Endothelial cell (in vitro differentiated cells): ENCODE results near the gene ANK2. TPM values are rescaled to one million over a fixed set of nuclear protein-coding genes. Genes with fewer than 3 reads are reported as not detected.

ENCODE experiments used
- DNase-seq: peaks from one replicate; pipeline ENCODE4 v3.0.0; 2021; ENCODE audit warnings: low spot score
- H3K27ac Mint-ChIP-seq: one replicate; pipeline ENCODE4 v1.8.0; 2021; ENCODE audit warnings: mixed read lengths, inconsistent platforms; ENCODE audit not compliant: unreplicated experiment
- H3K27me3 Mint-ChIP-seq: one replicate; pipeline ENCODE4 v1.8.0; 2021; ENCODE audit warnings: mild to moderate bottlenecking, moderate library complexity, mixed read lengths, inconsistent platforms; ENCODE audit not compliant: unreplicated experiment
- H3K36me3 Mint-ChIP-seq: one replicate; pipeline ENCODE4 v1.8.0; 2021; ENCODE audit warnings: mild to moderate bottlenecking, low read depth, mixed read lengths, inconsistent platforms; ENCODE audit not compliant: unreplicated experiment
- H3K4me1 Mint-ChIP-seq: one replicate; pipeline ENCODE4 v1.8.0; 2021; ENCODE audit warnings: mild to moderate bottlenecking, mixed read lengths, inconsistent platforms; ENCODE audit not compliant: unreplicated experiment
- H3K4me3 Mint-ChIP-seq: one replicate; pipeline ENCODE4 v1.8.0; 2021; ENCODE audit warnings: mild to moderate bottlenecking, mixed read lengths, inconsistent platforms; ENCODE audit not compliant: unreplicated experiment
- H3K9me3 Mint-ChIP-seq: one replicate; pipeline ENCODE4 v1.8.0; 2021; ENCODE audit warnings: mixed read lengths, inconsistent platforms; ENCODE audit not compliant: unreplicated experiment
- total RNA-seq: library from RNA; stranded (reverse); fragmentation: NEBNext Ultra II Directional; extraction: Animal tissue kit (Norgen Biotek cat#: 25700); gene quantifications from one replicate; pipeline ENCODE4 v1.2.1, GENCODE V29; 2021; ENCODE audit not compliant: unreplicated experiment
- TF ChIP-seq, protein P1 (sequence below): fragments of 200-600 bp; sonication (generic); IDR thresholded peaks from one replicate; pipeline ENCODE4 v1.5.0; 2021; ENCODE audit warnings: antibody characterized with exemption; ENCODE audit not compliant: unreplicated experiment

The ANK2 gene
- total RNA-seq, 1 donor from 2014 or later = 47.2 TPM

DNA sequence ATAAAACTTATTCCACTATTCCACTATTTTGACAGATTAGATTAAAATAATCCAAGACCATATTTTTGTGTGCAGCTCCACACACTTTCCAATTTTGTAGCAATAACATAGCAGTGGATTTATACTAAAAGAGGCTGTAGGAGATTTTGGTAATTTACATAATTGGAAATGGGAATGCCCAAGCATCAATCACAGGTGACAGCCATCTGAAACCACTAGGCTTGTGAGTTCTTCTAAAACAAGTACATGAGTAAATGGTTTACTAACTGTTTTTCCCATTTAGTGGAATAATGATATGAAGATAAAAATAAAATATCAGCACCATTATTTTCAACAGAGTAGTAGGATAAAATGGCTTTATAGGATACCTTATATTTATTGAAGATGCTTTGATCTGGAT is 4.4 kb downstream of the ANK2 start:
- H3K9me3 Mint-ChIP-seq = no peaks in the 10 kb centered on the region
- no peak overlapping the region for H3K4me3 Mint-ChIP-seq
- no peak overlapping the region for H3K27ac Mint-ChIP-seq
- DNase-seq = no peak
- no peaks in the 10 kb centered on the region for H3K27me3 Mint-ChIP-seq
- TF ChIP-seq, protein P1, sequence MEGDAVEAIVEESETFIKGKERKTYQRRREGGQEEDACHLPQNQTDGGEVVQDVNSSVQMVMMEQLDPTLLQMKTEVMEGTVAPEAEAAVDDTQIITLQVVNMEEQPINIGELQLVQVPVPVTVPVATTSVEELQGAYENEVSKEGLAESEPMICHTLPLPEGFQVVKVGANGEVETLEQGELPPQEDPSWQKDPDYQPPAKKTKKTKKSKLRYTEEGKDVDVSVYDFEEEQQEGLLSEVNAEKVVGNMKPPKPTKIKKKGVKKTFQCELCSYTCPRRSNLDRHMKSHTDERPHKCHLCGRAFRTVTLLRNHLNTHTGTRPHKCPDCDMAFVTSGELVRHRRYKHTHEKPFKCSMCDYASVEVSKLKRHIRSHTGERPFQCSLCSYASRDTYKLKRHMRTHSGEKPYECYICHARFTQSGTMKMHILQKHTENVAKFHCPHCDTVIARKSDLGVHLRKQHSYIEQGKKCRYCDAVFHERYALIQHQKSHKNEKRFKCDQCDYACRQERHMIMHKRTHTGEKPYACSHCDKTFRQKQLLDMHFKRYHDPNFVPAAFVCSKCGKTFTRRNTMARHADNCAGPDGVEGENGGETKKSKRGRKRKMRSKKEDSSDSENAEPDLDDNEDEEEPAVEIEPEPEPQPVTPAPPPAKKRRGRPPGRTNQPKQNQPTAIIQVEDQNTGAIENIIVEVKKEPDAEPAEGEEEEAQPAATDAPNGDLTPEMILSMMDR = no peak
- peaks cover 6% of the 10 kb centered on the region for H3K4me1 Mint-ChIP-seq
- no peaks in the 10 kb centered on the region for H3K36me3 Mint-ChIP-seq

DNA sequence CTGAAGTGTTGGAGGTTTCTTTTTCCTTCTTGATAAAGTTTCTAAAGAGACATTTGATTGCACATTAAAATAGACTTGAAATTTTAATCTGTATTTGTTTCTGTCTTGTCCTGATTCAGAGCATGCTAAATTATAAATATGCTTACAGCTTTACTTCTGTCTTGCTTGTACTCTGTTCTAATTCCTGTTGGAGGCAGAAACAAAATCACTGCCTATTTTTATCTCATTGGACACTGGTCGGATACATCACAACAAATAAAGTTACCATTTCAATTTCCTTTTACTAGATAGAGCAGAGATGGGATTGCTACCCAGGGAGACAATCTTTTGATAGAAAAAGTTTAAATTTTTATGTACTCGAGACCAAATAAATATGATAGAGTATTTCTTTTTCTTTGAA is 6.9 kb downstream of the ANK2 start:
- no peak overlapping the region for H3K27ac Mint-ChIP-seq
- H3K36me3 Mint-ChIP-seq = no peaks in the 10 kb centered on the region
- H3K9me3 Mint-ChIP-seq = no peaks in the 10 kb centered on the region
- peaks cover 6% of the 10 kb centered on the region for H3K4me1 Mint-ChIP-seq
- no peak for DNase-seq
- no peak overlapping the region for H3K4me3 Mint-ChIP-seq
- no peaks in the 10 kb centered on the region for H3K27me3 Mint-ChIP-seq
- TF ChIP-seq, protein P1 = no peak

DNA sequence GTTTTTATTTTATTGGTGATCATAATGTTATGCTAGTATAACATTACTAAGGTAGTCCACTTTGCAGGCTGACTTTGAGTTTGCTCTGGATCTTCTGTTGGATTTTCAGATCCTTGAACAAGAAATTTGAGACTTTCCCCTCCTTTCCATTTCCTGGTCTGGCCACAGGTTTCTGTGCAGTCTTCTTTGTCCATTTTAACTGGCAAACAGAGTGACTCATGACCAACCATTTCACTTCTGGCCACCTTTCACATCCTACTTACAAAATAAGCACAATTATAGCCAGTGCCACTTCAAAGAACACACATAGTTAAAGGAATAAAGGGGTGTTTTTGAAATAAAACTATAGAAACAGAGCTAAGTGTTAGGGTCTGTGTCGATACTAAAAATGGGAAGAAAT is 8.4 kb downstream of the ANK2 start:
- Mint-ChIP-seq H3K9me3 (no peaks in the 10 kb centered on the region), H3K36me3 (no peaks in the 10 kb centered on the region), H3K27me3 (no peaks in the 10 kb centered on the region), H3K4me3 (no peak overlapping the region), H3K4me1 (peaks cover 3% of the 10 kb centered on the region), H3K27ac (no peak overlapping the region)
- no peak for DNase-seq
- TF ChIP-seq, protein P1 = no peak

DNA sequence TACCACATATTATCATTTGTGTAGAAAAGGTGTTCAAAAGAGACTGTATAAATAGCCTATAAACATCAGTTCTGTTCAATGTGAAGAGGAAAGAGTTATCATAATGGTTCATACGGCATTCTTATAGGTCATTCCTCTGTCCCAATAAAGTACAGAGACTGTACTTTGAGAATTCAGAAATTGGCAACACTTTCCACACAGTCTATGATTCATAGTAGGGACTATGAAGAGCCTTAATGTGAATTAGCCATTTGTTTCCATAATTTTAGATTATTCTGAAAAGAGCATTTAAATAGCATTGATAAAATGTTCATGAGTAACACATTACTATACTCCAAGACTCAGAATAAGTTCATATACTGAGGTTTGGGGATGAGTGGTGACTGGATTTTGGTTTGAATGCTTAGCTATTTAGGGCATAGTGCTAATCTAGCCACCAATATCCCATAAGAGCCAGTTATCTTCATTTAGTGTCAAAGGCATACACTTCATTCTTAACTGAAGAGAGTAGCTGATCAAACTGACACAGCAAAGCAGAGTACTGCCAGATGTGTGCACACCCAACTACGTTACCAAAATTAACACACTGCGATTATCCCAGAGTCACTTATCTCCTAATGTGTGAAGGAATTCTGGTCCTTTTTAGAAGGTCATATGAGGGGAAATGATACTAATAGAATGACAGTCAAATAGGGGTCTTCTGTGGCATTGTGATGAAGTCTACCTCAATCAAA is 10.2 kb downstream of the ANK2 start:
- Mint-ChIP-seq H3K4me3 (no peak overlapping the region), H3K9me3 (no peaks in the 10 kb centered on the region), H3K27ac (no peak overlapping the region), H3K4me1 (peaks cover 3% of the 10 kb centered on the region), H3K36me3 (no peaks in the 10 kb centered on the region), H3K27me3 (no peaks in the 10 kb centered on the region)
- TF ChIP-seq, protein P1 = no peak
- DNase-seq = no peak

DNA sequence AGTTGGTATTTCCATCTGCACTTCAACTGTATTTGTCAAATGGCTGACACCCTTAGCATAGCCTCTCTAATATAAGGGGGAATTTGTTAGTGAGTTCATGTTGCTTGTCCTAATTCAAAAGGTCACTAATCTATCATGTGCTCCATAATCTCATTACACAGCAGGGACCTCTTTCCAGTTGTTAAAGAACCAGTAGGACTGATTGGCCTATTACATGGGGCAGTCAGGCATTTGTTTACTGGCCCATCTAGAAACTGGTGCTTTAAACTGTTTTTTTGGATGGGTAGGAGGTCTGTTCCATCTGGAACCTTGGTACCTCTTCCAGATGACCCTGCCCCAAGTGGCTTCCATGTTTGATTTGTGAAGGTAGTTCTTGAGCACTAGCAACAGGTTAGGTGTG is 11.4 kb downstream of the ANK2 start:
- no peak for DNase-seq
- H3K9me3 Mint-ChIP-seq = no peaks in the 10 kb centered on the region
- peaks cover 3% of the 10 kb centered on the region for H3K4me1 Mint-ChIP-seq
- no peaks in the 10 kb centered on the region for H3K27me3 Mint-ChIP-seq
- TF ChIP-seq, protein P1 = no peak
- no peak overlapping the region for H3K4me3 Mint-ChIP-seq
- no peaks in the 10 kb centered on the region for H3K36me3 Mint-ChIP-seq
- no peak overlapping the region for H3K27ac Mint-ChIP-seq
